GM10248 (cell line): Measurements from ENCODE around the gene RPS8.

Experiments used
- CTCF ChIA-PET: fragments of 300-600 bp; sonication (Branson Sonifier 250); formaldehyde crosslinking; extraction: SDS; loops from one replicate; lab custom pipeline; 2021; ENCODE audit warnings: antibody characterized with exemption; lab: Yijun Ruan, JAX
- POLR2A ChIA-PET: fragments of 350-650 bp; sonication (Branson Sonifier 250); formaldehyde crosslinking; extraction: SDS; loops from one replicate; lab custom pipeline; 2020; ENCODE audit warnings: antibody characterized with exemption; lab: Yijun Ruan, JAX
- DNase-seq: peaks from one replicate; pipeline ENCODE4 v3.0.0; 2012; ENCODE audit errors: extremely low spot score
- TF ChIP-seq, protein P1 (sequence below): IDR thresholded peaks from 2 replicates; pipeline ENCODE4 v1.5.1; 2012; ENCODE audit warnings: mild to moderate bottlenecking, low read depth; ENCODE audit errors: extremely low read depth, missing control alignments, control extremely low read depth

The RPS8 gene

DNA sequence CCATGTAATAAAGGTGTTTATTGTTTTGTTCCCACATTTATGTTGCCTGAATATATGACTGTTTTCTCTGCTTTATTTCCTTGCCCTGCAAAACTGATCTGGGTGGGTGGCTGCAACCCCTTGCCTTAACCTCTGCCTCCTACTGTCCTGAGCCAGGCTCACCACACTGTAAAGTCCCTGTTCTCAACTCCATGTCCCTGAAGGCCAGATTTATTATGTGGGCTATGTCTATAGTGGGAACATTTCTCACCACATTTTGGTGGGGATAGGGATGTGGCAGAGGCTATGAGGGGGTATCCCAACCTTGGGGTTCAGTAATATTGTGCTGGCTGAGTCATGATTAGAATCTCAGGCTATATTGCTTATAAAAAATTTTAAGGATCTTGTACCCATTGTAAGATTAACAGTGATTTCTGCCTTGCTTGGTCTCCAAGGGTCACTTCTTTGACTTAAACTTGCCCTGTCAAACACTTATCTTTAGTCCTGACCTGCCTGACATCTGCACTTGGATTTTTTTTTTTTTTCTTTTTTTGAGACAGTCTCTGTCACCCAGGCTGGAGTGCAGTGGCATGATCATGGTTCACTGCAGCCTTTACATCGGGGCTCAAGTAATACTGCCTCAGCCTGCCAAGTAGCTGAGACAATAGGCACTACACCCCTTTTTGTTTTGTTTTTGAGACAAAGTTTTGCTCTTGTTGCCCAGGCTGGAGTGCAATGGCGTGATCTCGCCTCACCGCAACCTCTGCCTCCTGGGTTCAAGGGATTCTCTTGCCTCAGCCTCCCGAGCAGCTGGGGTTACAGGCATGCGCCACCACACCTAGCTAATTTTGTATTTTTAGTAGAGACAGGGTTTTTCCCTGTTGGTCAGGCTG is 3.6 kb downstream of the RPS8 start:
- CTCF ChIA-PET = interaction anchor here (1.2 to 2.8 kb wide), 4 partner anchors 8 to 14 kb away, joined by 3 to 8 read pairs (median 5); partner anchors contain the start of gene BEST4
- POLR2A ChIA-PET = interaction anchor here (0.9 to 1.4 kb wide), 2 partner anchors 10 to 21 kb away, joined by 3 to 5 read pairs; partner anchors contain the start of genes BEST4 and PLK3
- no peak for DNase-seq
- TF ChIP-seq, protein P1, sequence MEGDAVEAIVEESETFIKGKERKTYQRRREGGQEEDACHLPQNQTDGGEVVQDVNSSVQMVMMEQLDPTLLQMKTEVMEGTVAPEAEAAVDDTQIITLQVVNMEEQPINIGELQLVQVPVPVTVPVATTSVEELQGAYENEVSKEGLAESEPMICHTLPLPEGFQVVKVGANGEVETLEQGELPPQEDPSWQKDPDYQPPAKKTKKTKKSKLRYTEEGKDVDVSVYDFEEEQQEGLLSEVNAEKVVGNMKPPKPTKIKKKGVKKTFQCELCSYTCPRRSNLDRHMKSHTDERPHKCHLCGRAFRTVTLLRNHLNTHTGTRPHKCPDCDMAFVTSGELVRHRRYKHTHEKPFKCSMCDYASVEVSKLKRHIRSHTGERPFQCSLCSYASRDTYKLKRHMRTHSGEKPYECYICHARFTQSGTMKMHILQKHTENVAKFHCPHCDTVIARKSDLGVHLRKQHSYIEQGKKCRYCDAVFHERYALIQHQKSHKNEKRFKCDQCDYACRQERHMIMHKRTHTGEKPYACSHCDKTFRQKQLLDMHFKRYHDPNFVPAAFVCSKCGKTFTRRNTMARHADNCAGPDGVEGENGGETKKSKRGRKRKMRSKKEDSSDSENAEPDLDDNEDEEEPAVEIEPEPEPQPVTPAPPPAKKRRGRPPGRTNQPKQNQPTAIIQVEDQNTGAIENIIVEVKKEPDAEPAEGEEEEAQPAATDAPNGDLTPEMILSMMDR = no peak

DNA sequence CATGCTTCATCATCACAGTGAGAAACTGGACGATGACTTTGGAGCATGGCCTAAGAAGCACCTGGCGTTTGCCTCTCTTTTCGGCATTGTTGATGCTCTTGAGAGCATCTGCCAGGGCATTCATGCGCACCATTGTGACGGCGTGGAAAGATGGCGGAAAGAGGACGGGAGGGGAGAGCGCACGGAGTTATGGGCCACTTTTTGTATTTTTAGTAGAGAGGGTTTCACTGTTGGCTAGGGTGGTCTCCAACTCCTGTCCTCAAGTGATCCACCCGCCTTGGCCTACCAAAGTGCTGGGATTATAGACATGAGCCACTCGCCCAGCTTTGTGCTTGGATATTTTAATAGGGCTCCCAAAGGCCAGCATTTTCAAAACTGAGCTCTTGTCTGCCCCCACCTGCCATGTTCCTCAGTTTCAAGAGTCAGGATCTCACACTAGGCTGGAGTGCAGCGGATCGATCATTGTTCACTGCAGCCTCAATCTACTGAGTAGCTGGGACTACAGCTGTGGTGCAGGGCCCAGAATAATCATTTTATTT is 5.3 kb downstream of the RPS8 start:
- DNase-seq = no peak
- ChIA-PET CTCF (interaction anchor here (1.1 to 2.8 kb wide), 7 partner anchors 10 to 52 kb away, joined by 3 to 8 read pairs (median 4); partner anchors contain the start of genes PLK3 and RNU5D-1), POLR2A (interaction anchor here (0.8 to 1.8 kb wide), 5 partner anchors 9 to 39 kb away, joined by 3 to 10 read pairs (median 4); partner anchors contain the start of gene PLK3)
- TF ChIP-seq, protein P1 = no peak

DNA sequence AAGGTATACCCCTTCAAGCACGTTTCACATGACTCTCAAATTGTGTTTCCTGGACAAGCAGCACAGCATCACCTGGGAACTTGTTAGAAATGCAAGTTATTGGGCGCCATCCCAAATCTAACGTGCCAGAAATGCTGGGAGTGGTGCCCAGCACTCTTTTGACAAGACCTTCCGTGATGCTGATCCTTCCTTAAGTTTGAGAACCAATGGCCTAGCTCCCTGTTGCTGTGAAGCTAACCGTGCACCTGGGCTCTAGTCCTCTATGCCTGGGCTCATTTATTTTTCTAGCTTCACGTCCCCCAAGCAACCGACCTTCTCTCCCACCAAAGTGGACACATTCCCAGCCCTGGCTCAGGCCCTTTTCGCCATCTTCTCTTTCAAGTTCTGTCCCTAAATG is 8.4 kb downstream of the RPS8 start:
- TF ChIP-seq, protein P1 = no peak
- no peak for DNase-seq
- POLR2A ChIA-PET = interaction anchor here (1.2 kb wide), 3 partner anchors 8 to 36 kb away, joined by 3 to 10 read pairs (median 3); partner anchors contain the start of gene RPS8
- CTCF ChIA-PET = interaction anchor here (0.8 to 3.6 kb wide), 8 partner anchors 8 to 53 kb away, joined by 3 to 18 read pairs (median 4); partner anchors contain the start of genes PLK3, RNU5D-1 and RPS8

DNA sequence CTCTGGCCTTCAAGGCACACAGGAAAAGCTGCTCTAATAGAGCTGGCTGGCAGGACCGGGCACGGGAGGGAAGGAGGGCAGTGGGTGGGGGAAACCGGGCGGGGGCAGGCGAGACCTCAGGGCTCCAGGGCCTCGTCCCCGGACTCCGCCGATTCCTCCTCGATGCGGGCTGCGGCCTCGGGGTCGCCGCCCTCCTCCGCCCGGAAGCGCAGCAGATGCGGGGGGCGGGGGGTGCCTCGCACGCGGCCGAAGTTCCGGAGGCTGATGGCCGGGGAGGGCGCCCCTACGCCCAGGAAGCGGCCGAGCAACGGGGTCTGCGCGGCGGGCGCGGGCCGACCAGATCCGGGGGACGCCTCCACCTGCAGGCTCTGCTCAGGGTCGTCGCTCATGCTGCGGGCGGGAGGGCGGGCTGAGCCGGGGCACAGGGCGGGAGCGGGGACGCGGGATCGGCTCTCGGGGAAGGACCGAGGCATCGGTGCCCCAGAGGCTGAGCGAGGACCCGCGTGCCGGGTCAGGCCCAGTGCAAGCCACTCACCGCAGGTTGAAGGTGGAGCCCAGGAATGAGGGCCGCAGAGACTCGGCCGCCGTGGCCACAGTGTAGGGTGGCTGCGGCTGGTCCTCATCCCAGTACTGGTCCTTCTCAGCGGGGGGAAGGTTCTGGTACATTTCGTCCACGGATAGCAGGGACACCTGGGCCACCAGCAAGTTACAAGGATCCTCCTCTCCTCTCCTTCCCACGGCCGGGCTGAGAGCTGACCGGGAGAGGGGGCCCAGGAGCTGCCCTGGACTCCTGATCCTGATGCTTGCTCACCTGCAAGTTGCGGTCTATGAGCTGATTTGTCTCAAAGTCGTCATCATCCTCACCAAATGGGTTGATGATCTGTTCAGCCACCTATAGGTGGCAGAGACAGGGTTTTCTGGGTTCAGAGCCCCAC is 9.0 kb downstream of the RPS8 start:
- TF ChIP-seq, protein P1 = no peak
- ChIA-PET POLR2A (interaction anchor here (0.9 to 1.9 kb wide), 5 partner anchors 9 to 35 kb away, joined by 3 to 10 read pairs (median 4); partner anchors contain the start of genes PLK3 and RPS8), CTCF (interaction anchor here (0.6 to 8.0 kb wide), 13 partner anchors 9 to 227 kb away, joined by 3 to 98 read pairs (median 3); partner anchors contain the start of genes BTBD19, DYNLT4, HECTD3 and PLK3)
- DNase-seq = peak; percentile 61

DNA sequence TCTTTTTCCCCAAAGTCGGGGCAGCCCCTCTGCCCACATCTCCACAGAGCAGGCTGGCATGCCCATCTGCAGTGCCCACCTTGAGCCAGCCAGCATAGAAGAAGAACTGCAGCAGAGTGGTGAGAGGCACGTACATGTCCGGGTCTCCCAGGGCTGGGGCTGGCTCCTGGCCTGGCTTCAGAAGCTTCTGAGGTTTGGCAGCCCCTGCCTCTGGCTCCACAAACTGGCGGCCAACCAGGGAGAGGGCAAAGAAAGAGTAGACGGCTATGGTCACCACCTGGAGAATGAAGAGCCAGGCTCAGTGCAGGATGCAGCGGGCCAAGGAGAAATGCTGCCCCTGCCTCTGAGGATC is 9.7 kb downstream of the RPS8 start:
- CTCF ChIA-PET = interaction anchor here (0.6 to 8.0 kb wide), 9 partner anchors 9 to 226 kb away, joined by 3 to 98 read pairs (median 6); partner anchors contain the start of genes BTBD19, DYNLT4, HECTD3 and PLK3
- POLR2A ChIA-PET = interaction anchor here (0.6 to 1.9 kb wide), 3 partner anchors 15 to 721 kb away, joined by 3 to 8 read pairs (median 4); partner anchors contain the start of gene PLK3
- TF ChIP-seq, protein P1 = no peak
- DNase-seq = no peak
